H9 (cell line): Measurements from ENCODE around the gene ROR1. TPM values are rescaled to one million over a fixed set of nuclear protein-coding genes. Genes with fewer than 3 reads are reported as not detected.

Experiments
- DNase-seq: peaks from one replicate; pipeline ENCODE4 v3.0.0-alpha.2; 2017
- H2AFZ ChIP-seq: one replicate; pipeline ENCODE4 v1.6.1; 2013; ENCODE audit warnings: mild to moderate bottlenecking, low read length, control low read depth, moderate library complexity
- H2AK5ac ChIP-seq: 2 replicates; pipeline ENCODE4 v1.6.1; 2013; ENCODE audit warnings: low read length, control low read depth, mixed read lengths; ENCODE audit not compliant: insufficient read length
- H2BK120ac ChIP-seq: one replicate; pipeline ENCODE4 v1.6.1; 2013; ENCODE audit warnings: low read depth, mild to moderate bottlenecking, low read length, control low read depth, inconsistent platforms; ENCODE audit not compliant: poor library complexity, severe bottlenecking
- H2BK12ac ChIP-seq: 2 replicates; pipeline ENCODE4 v1.6.1; 2013; ENCODE audit warnings: low read length, control low read depth, mixed read lengths, low read depth; ENCODE audit not compliant: insufficient read length
- H2BK15ac ChIP-seq: 2 replicates; pipeline ENCODE4 v1.6.1; 2013; ENCODE audit warnings: low read depth, low read length, control low read depth
- H2BK20ac ChIP-seq: one replicate; pipeline ENCODE4 v1.6.1; 2013; ENCODE audit warnings: low read depth, mild to moderate bottlenecking, low read length, control low read depth, inconsistent platforms; ENCODE audit not compliant: poor library complexity, severe bottlenecking
- H2BK5ac ChIP-seq: 2 replicates; pipeline ENCODE4 v1.6.1; 2013; ENCODE audit warnings: low read length, control low read depth, mixed read lengths; ENCODE audit not compliant: insufficient read length
- H3K14ac ChIP-seq: 2 replicates; pipeline ENCODE4 v1.6.1; 2013; ENCODE audit warnings: low read length, control low read depth; ENCODE audit not compliant: insufficient read depth
- H3K18ac ChIP-seq: 2 replicates; pipeline ENCODE4 v1.6.1; 2013; ENCODE audit warnings: low read depth, mild to moderate bottlenecking, mixed read lengths, low read length, control low read depth; ENCODE audit not compliant: insufficient read length
- H3K23ac ChIP-seq: 2 replicates; pipeline ENCODE4 v1.6.1; 2013; ENCODE audit warnings: low read length, control low read depth, mixed read lengths, low read depth; ENCODE audit not compliant: insufficient read length
- H3K23me2 ChIP-seq: 2 replicates; pipeline ENCODE4 v1.6.1; 2013; ENCODE audit warnings: low read depth, mild to moderate bottlenecking, mixed read lengths, low read length, control low read depth; ENCODE audit not compliant: insufficient read length, poor library complexity, severe bottlenecking
- H3K27ac ChIP-seq: 2 replicates; pipeline ENCODE4 v1.5.1; 2013; ENCODE audit warnings: low read length, control low read depth, mixed read lengths, low read depth; ENCODE audit not compliant: insufficient read length
- H3K27me3 ChIP-seq: 2 replicates; pipeline ENCODE4 v1.6.1; 2013; ENCODE audit warnings: low read length, control low read depth, inconsistent platforms; ENCODE audit not compliant: insufficient read depth
- H3K4ac ChIP-seq: 2 replicates; pipeline ENCODE4 v1.6.1; 2013; ENCODE audit warnings: low read depth, mild to moderate bottlenecking, control low read depth, inconsistent platforms, low read length, moderate library complexity
- H3K4me1 ChIP-seq: 2 replicates; pipeline ENCODE4 v1.6.1; 2013; ENCODE audit warnings: low read length, control low read depth, inconsistent platforms; ENCODE audit not compliant: insufficient read depth
- H3K4me2 ChIP-seq: 2 replicates; pipeline ENCODE4 v1.6.1; 2013; ENCODE audit warnings: low read length, control low read depth, mixed read lengths; ENCODE audit not compliant: insufficient read length, insufficient read depth
- H3K56ac ChIP-seq: 2 replicates; pipeline ENCODE4 v1.6.1; 2013; ENCODE audit warnings: low read depth, mild to moderate bottlenecking, mixed read lengths, low read length, control low read depth; ENCODE audit not compliant: insufficient read length
- H3K79me1 ChIP-seq: 2 replicates; pipeline ENCODE4 v1.6.1; 2013; ENCODE audit warnings: low read depth, mild to moderate bottlenecking, moderate library complexity, low read length, control low read depth, inconsistent platforms; ENCODE audit not compliant: insufficient read depth, poor library complexity, severe bottlenecking
- H3K79me2 ChIP-seq: 2 replicates; pipeline ENCODE4 v1.6.1; 2013; ENCODE audit warnings: low read length, control low read depth, inconsistent platforms; ENCODE audit not compliant: insufficient read depth
- H3K9ac ChIP-seq: 2 replicates; pipeline ENCODE4 v1.6.1; 2013; ENCODE audit warnings: low read length, control low read depth, mixed read lengths; ENCODE audit not compliant: insufficient read length; ENCODE audit errors: extremely low read depth
- H3K9me3 ChIP-seq: one replicate; pipeline ENCODE4 v1.6.1; 2013; ENCODE audit warnings: low read depth, low read length, inconsistent platforms; ENCODE audit not compliant: control insufficient read depth
- H3T11ph ChIP-seq: one replicate; pipeline ENCODE4 v1.6.1; 2013; ENCODE audit warnings: mild to moderate bottlenecking, low read length, control low read depth, inconsistent platforms
- H4K20me1 ChIP-seq: one replicate; pipeline ENCODE4 v1.6.1; 2013; ENCODE audit not compliant: control insufficient read depth, insufficient read length, insufficient read depth
- H4K5ac ChIP-seq: 2 replicates; pipeline ENCODE4 v1.6.1; 2013; ENCODE audit warnings: low read depth, mild to moderate bottlenecking, mixed read lengths, low read length, control low read depth; ENCODE audit not compliant: insufficient read length
- H4K8ac ChIP-seq: replicated peaks from 2 replicates; pipeline ENCODE4 v1.6.1; 2013; ENCODE audit warnings: low read length, control low read depth, mixed read lengths, low read depth; ENCODE audit not compliant: insufficient read length
- H4K91ac ChIP-seq: 2 replicates; pipeline ENCODE4 v1.6.1; 2013; ENCODE audit warnings: low read depth, mild to moderate bottlenecking, moderate library complexity, mixed read lengths, low read length, control low read depth; ENCODE audit not compliant: insufficient read length
- H3K27ac Mint-ChIP-seq, 3 experiments: 2 replicates in 2 of 3; 3 replicates in 1 of 3; pipeline ENCODE4 v1.8.0; 2020 to 2021; ENCODE audit warnings: mixed read lengths in 3 of 3, mild to moderate bottlenecking in 1 of 3, moderate library complexity in 1 of 3
- H3K27me3 Mint-ChIP-seq: 2 replicates; pipeline ENCODE4 v1.8.0; 2021; ENCODE audit warnings: low read depth, mild to moderate bottlenecking, moderate library complexity, mixed read lengths
- H3K36me3 Mint-ChIP-seq, 3 experiments: 2 replicates in 2 of 3; 3 replicates in 1 of 3; pipeline ENCODE4 v1.8.0; 2020 to 2021; ENCODE audit warnings: low read depth in 3 of 3, mixed read lengths in 3 of 3; ENCODE audit not compliant: insufficient read depth in 1 of 3
- H3K4me1 Mint-ChIP-seq, 2 experiments: 2 replicates each; pipeline ENCODE4 v1.8.0; 2020; ENCODE audit warnings: mixed read lengths in 2 of 2
- H3K4me3 Mint-ChIP-seq, 2 experiments: 2 replicates in 1 of 2; 3 replicates in 1 of 2; pipeline ENCODE4 v1.8.0; 2020 to 2021; ENCODE audit warnings: mild to moderate bottlenecking in 2 of 2, mixed read lengths in 2 of 2, moderate library complexity in 1 of 2
- H3K9me3 Mint-ChIP-seq, 2 experiments: 2 replicates in 1 of 2; 3 replicates in 1 of 2; pipeline ENCODE4 v1.8.0; 2020; ENCODE audit warnings: mild to moderate bottlenecking in 2 of 2, mixed read lengths in 2 of 2, moderate library complexity in 1 of 2
- CTCF ChIP-seq: fragments of 200-600 bp; sonication (generic); conservative IDR thresholded peaks from 3 replicates; pipeline ENCODE4 v1.8.0; 2021; ENCODE audit warnings: antibody characterized with exemption, mild to moderate bottlenecking
- WGBS: extraction: QIAGEN DNeasy Blood & Tissue Kit; methylation state at CpG from one replicate; pipeline ENCODE4 v1.1.7; 2013; ENCODE audit warnings: missing lambda C conversion rate, low lambda C conversion rate, mixed read lengths; ENCODE audit not compliant: insufficient read length; ENCODE audit errors: extremely low coverage; 5-methylcytosine and 5-hydroxymethylcytosine counted together
- total RNA-seq: library from RNA; stranded (reverse); gene quantifications from 2 replicates; pipeline ENCODE4 v1.2.1, GENCODE V29; 2021

The ROR1 gene
- total RNA-seq, 1 experiment from 2014 or later, result 75.9 TPM

GRCh38 chr1:63868268-63868781 lies 94.5 kb downstream of the ROR1 start:
- peak overlapping the region in 2 of 3 experiments; percentile 69 to 87; a peak in 3 of 7 replicates for H3K27ac Mint-ChIP-seq

More at GRCh38 chr1:63868268-63868781, 94.5 kb downstream of the ROR1 start:
- H3K4me3 Mint-ChIP-seq, result no peak overlapping the region
- Histone ChIP-seq H3K18ac (no peak overlapping the region), H3K56ac (no peak overlapping the region), H2BK5ac (no peak overlapping the region), H3K27me3 (no peaks in the 10 kb centered on the region), H3K9me3 (no peaks in the 10 kb centered on the region), H2BK20ac (no peak overlapping the region), H4K91ac (no peak overlapping the region), H3K23ac (no peak overlapping the region), H3K79me2 (peaks cover 45% of the 10 kb centered on the region), H3T11ph (no peak overlapping the region), H2AK5ac (no peak overlapping the region), H3K4me1 (peaks cover 23% of the 10 kb centered on the region), H4K5ac (no peak overlapping the region), H3K4ac (no peak overlapping the region), H3K23me2 (no peaks in the 10 kb centered on the region), H3K79me1 (peaks cover 12% of the 10 kb centered on the region), H3K9ac (no peak overlapping the region), H3K4me2 (no peak overlapping the region), H2AFZ (no peak overlapping the region), H3K27ac (no peak overlapping the region), H4K20me1 (no peaks in the 10 kb centered on the region), H2BK120ac (no peak overlapping the region), H2BK15ac (no peak overlapping the region), H4K8ac (no peak overlapping the region), H2BK12ac (no peak overlapping the region), H3K14ac (no peak overlapping the region)
- TF ChIP-seq CTCF, result 0 out of 3 replicates have a peak, but pooled peaks have one; percentile 31
- no peaks in the 10 kb centered on the region for H3K27me3 Mint-ChIP-seq
- peaks cover 49 to 77% of the 10 kb centered on the region in 2 experiments for H3K4me1 Mint-ChIP-seq
- no peaks in the 10 kb centered on the region; a peak in 1 of 7 replicates for H3K36me3 Mint-ChIP-seq
- DNase-seq, result no peak
- no peaks in the 10 kb centered on the region; a peak in 1 of 5 replicates for H3K9me3 Mint-ChIP-seq
- no CpG with 5 or more reads among the region's 5 CpGs for WGBS
